Activated gamma-delta T cell (primary cell): ENCODE results near the gene TTLL6.
"Not testable (repeated sequence)": the region's sequence is repeated elsewhere in the genome, so short reads cannot be mapped to it uniquely, and the experiment has no call there.

Source experiments
- DNase-seq: peaks from one replicate; lab custom pipeline; 2025; lab: John Stamatoyannopoulos, UW
- total RNA-seq, 2 donors: gene quantifications; one replicate each; lab custom pipeline; 2026; lab: John Stamatoyannopoulos, UW

The TTLL6 gene
- total RNA-seq = 0 to 0.15 reads per million in 2 donors

GRCh38 chr17:48816774-48817590, at the start of gene TTLL6:
Gene TTLL6 (minus strand): TSS chr17:48817229. CDS start chr17:48817072, 157 bp downstream.
- peak; percentile 66 for DNase-seq

GRCh38 chr17:48860456-48860855, 43.4 kb upstream of the TTLL6 start:
- no peak for DNase-seq

- no peak for DNase-seq
Measured at GRCh38 chr17:48860034-48860433, 43.0 kb upstream of the TTLL6 start.

DNA sequence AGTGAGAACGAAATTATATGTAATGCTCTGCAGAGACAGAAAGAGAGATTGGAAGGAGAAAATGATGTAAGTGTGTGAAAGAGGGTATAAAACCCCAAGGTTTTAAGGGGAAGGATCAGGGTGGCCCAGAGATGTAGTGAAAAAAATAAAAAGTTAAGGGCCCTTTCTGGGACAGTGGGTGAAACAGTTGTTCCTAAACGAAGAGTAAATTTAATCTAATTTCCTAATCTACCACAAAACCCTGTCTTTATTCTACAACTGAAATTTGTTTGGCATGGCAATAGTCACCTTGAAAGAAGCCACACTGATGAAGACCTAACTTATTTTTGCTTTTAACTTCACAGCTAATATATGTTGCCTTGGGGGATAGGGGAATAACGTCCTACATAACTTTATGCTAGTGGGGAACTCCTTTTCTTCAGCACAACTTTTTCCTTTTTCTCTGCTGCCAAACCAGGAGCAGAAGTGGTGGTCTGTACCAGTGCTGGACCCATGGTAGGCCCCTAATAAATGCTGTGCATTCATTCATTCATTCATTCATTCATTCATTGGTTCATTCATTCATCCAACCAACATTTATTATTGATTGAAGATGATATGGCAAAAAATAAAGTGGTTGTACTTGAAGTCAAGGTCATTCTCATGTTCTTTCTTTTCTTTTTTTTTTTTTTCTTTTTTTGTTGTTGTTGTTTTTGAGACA, 39.2 kb upstream of the TTLL6 start:
- no peak for DNase-seq

GRCh38 chr17:48854774-48855476, 37.9 kb upstream of the TTLL6 start:
- no peak for DNase-seq

- no peak for DNase-seq
Measured at GRCh38 chr17:48850792-48851323, 33.8 kb upstream of the TTLL6 start.

- no peak for DNase-seq
Measured at GRCh38 chr17:48843187-48843900, 26.3 kb upstream of the TTLL6 start.

DNA sequence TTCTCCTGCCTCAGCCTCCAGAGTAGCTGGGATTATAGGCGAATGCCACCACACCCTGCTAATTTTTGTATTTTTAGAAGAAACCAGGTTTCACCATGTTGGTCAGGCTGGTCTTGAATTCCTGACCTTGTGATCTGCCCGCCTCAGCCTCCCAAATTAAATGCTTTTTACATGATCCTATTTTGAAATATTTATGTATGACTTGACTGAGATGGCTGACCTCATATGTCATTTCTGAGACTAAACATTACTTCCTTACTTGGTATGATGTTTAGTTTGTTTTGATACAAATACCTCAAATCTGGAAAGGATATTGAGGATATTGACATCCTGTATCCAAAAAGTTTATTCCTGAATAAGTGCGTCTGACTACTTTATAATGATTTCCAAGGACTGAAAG, 25.7 kb upstream of the TTLL6 start:
- no peak for DNase-seq

DNA sequence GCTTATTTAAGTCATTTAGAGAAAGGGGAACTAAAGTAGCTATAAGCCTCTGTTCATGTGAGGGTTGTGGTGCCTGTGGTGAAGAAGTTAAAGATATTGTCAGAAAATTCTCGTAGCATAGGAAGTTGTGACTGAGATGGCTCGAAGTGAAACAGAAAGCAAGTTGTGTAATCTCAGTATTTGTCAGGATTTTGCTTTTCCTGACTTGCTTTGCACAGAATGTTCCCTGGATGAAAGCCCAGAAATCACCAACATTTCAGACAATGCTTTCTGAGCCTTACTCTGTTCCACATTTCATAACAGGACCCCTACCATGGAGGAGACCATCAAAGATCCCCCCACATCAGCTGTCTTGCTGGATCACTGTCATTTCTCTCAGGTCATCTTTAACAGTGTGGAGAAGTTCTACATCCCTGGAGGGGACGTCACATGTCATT, 24.4 kb upstream of the TTLL6 start:
- no peak for DNase-seq

DNA sequence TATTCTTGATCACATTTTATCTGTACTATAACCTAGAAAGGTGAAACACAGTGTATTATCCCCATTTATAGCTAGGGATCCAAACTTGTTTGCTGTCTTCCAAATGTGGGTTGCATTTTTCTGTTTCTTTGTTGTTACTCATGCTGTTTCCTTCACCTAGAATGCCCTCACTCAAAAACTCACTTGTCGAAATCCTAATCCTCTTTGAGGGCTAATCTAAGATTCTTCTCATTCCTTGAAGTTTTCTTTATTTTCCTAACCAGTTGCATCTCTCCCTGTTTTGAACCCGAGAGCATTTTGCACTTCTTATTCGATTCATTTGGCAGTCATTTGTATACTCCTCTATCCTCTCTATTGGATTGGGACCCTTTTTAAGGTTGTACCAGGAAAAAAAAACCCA, 23.4 kb upstream of the TTLL6 start:
- DNase-seq = no peak

GRCh38 chr17:48837458-48837857, 20.4 kb upstream of the TTLL6 start:
- DNase-seq = not testable (repeated sequence)

- no peak for DNase-seq
Measured at GRCh38 chr17:48835971-48836370, 18.9 kb upstream of the TTLL6 start.

DNA sequence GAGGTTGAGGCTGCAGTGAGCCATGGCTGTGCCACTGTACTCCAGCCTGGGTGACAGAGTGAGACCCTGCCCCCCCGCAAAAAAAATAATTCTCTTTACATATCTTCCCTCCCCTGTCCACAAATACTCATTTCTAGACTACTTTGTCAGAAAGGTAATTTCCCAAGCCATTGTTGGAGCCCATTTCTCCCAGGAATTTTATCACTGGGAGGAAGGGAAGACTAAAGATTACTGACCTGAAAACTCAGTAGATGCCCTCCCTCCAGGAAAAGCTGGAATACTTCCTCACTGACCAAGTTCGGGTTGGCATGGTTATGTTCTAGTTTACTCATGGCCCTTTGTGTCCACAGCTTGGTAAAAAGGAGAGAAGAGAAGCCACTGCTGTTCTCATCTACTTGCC, 17.9 kb upstream of the TTLL6 start:
- no peak for DNase-seq

DNA sequence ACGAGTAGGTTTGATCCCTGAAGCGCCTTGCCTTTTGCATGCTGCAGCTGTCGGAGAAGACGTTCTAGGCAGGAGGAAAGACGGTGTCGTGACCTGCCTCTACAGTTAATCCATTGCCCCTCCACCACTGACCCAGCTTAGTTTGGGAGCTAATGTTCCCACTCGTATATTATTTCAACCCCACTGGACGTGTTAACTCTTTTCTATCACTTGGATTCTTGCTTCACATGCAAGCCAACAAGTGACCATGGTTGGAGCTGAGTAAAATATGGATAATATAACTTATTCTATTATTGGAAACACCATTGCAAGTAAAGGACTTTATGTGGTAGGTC, 14.5 kb upstream of the TTLL6 start:
- no peak for DNase-seq

DNA sequence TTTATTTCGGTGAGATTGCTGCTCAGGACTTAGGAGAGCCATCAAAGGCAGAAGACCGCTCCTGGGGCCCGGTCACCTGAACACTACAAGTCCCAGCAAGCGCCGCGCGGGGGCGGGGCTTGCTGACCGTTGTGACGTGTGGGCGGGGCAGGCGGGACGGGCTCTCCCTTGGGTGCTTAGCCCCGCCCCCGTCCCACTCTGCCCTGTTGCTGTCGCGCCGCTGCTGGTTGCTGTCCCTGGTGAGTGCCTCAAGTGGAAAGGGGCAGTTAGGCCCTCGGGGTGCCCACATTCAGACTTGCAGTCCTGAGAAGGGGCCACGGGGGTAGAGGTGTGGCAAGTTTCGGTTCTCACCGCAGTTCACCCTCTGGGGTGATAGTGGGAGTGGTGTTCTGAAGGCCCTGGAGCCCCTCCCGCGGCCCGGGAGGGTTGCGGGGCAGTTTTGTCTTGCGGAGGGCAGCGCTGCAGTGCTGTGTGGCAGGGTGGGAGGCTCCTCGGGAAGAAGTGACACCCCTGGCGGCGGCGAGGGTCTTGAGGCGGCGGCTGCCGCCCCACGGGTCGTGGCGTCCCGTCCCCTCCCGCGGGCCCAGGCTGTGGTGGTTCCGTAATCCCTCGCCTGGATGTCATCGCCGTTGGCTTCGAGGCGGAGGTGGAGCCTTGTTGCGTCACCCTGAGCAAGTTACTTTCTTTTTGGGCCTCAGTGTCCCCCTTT, 14.0 kb upstream of the TTLL6 start, which contains the start of gene CALCOCO2:
TSS of gene CALCOCO2 (plus strand) at position 196 of the 709 bp plus-strand sequence. CDS start 10,673 bp downstream, outside the sequence.
- DNase-seq = peak; percentile 81

- no peak for DNase-seq
Measured at GRCh38 chr17:48825446-48826381, 8.7 kb upstream of the TTLL6 start.

GRCh38 chr17:48820936-48821335, 3.9 kb upstream of the TTLL6 start:
- DNase-seq = not testable (repeated sequence)

- DNase-seq = no peak
Measured at GRCh38 chr17:48819466-48819865, 2.4 kb upstream of the TTLL6 start.

DNA sequence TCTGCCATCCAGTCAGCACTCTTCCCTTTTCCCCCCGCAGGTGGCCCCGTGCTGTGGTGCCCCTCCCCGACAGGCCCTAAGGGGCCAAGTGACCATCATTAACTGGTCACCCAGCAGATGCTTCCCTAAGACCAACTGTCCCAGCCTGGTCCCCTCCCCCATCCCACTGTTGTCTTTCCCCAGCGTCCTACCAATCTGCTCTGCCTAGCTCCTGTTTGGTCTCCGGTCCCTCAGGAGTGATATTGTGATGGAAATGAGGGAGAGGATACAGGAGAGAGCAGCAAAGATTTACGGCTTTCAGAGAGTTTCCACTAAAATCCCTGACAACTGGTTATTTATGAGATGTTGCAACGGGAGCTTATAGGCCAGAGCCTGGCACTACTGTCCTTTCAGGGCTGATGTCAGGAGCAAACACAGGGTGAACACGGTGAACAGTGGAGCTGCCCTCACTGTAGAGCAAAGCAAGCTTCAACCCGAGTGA, 1.4 kb upstream of the TTLL6 start:
- no peak for DNase-seq

DNA sequence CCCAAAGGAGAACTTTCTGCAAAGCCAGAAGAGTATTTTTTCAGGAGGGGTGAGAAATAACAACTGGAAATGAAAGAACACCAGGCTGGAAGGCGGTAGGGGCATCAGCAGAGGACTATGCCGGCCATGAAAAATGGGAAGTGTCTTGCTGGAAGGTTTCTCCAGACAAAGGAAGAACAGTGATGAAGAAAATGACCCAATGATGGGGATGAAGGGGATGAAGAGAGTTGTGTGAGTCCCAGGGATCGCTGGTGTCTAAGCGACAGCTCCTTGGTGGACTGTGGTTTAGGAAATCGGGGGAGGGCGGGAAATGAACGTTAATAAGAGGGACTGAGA, 623 bp downstream of the TTLL6 start:
- DNase-seq = no peak
